Neural cell (in vitro differentiated cells): ENCODE measurements around the gene NDRG2.

Experiments
- CTCF ChIP-seq: fragments of 450-650 bp; IDR thresholded peaks from 2 replicates; pipeline ENCODE4 v1.5.1; 2014; ENCODE audit warnings: antibody characterized with exemption, mild to moderate bottlenecking, moderate library complexity; ENCODE audit not compliant: poor library complexity, severe bottlenecking
- POLR2AphosphoS5 ChIP-seq: IDR thresholded peaks from 2 replicates; pipeline ENCODE4 v1.6.1; 2012

GRCh38 chr14:21049271-21049673 lies 24.4 kb upstream of the NDRG2 start:
- TF ChIP-seq CTCF (no peak), POLR2AphosphoS5 (no peak)
